Lung microvascular endothelial cell (primary cell): Measurements from ENCODE around the gene ZNF362. TPM values are rescaled to one million over a fixed set of nuclear protein-coding genes. Genes with fewer than 3 reads are reported as not detected.

ENCODE experiments used
- DNase-seq, 2 donors: peaks; one replicate each; pipeline versions ENCODE4 v3.0.0 to v3.0.0-alpha.2; 2010; ENCODE audit warnings: low read depth in 2 of 2
- total RNA-seq: library from RNA; depleted of rRNA; stranded (reverse); fragments of >200 nt; gene quantifications from 2 replicates; pipeline ENCODE4 v1.2.1, GENCODE V29; 2014

The ZNF362 gene
- total RNA-seq, 1 donor from 2014 or later, result 6.3 TPM

DNA sequence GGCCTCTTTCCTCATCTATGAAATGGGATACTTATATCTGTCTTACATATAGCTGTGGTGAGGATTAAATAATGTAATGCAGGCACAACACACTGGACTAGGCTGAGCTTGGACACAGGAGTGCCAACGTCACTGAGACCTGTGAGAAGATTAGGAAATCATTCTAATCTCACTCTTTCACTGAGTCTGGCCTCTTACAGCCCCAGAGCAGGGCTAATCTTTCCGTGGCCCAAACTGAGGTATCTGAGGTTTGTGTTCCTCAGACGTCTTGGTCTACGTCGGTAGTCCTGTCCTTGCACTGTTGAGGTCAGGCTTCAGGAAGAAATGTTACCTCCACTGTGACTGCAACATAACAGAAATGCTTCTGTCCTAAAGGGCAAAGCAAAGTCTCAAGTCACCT lies 87.2 kb downstream of the ZNF362 start:
- no peak for DNase-seq

DNA sequence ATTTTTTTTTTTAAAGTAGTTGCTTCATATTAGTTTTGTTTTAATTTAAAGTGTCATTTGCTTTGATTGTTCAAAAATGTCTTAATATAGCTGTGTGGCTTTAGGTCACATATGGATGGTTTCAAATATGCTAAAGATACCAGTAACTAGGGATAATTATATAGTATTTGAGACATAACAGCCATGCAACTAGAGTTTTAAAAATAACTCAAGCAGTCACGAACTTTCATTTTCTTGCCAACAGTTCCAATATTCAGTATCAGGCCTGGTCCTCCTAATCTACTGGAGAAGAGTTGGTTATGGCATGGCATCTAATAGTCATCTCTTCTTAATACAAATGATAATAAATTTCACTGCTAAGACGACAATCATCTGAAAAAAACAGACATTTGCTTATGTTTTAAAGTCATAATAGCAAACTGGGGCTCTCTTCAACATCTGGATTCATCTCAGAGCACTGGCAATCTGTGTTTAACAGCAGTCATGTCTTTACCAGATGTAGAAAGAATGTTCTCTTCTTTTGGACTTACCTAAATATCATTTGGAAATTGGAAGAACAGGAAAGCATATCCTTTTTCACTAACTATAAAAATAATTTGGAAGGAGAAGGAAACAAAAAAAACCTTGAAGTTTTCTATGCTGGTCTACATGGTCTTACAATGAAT lies 88.7 kb downstream of the ZNF362 start:
- DNase-seq, result no peak

DNA sequence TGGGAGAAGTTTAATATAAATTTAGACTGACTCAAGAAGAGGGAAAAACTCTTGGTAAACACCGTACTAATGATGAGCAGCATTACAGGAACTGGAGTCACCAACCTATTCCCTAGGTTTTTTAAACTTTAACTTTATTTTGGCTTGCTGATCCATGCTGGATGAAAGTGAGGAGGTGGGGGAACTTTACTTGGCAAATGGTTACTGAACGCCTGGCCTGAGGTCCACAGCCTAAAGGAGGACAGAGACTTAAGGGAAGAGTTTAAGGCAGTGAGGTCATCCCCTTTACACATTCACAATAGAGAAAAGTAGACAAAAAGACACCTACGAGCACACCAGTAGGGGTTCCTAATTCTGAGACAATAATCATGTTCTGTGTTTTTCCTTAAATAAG lies 90.2 kb downstream of the ZNF362 start:
- DNase-seq, result no peak

DNA sequence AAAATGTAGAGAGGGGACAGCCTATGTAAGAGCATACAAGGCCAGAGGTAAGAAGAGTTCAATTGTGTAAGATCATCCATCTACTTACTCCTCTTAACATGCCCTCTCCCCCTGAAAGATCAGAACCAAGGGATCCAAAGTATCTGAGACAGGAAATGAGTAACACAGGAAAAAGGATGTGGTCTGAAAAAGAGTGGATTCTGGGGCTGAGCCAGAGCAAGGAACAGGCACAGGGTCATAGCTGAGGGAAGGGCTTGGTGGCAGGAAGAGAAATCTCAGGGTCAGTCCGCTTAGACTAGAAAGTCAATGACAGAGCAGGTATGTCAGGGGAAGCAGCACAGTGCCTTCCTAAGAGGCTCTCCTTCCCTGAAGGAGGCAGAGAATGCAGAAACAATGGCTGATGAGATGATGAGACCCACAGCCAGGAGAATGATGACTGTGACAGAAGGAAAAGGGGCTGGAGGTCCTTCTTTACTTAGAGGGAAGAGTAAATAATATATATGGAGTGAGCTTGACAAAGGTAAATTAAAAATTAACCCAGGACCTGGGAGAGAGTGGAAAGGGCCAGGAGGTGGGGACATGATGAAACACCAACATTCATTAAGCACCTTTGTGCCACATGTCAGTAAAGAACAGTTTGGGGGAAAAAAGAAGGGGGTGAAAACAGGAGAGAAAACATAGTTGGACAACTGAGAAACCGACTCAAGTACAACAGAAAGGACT lies 90.8 kb downstream of the ZNF362 start:
- peak; percentile 75 to 95 for DNase-seq

DNA sequence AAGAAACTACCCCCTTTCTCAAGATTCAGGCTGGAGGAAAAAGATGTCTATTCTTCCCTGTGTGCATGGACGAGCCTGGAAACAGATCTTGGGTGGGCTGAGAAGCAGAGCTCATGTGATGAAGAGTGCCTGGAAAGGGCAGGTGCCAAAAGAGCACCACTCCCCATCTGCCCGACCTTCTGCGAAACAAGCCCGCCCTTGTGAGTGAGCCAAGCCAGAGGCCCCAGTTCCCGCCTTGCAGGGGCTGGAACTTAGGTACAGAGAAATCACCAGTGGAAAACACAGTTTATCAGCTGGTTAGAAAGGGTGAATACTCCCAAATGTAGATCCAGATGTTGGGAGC lies 91.3 kb downstream of the ZNF362 start:
- DNase-seq, result peak in 1 of 2 donors; percentile 44

DNA sequence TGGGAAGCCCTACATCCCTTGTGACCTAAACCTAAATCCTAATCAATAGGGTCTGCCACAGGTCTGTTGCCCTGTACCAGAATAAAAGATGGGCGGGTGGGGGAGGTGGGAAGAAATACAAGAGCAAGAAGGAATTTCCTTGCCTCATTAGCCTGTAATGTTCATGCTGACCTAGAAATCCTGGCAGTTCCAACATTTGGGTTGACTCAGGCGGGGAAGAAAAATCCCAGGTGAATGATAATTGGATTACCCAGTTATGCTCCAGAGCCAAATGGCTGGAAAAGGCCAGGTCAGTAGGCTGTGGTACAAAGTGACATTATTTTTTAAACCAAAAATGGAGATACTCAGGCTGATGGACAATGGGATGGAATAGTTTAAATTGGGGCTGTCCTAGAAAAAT lies 91.9 kb downstream of the ZNF362 start:
- peak in 1 of 2 donors; percentile 29 for DNase-seq

DNA sequence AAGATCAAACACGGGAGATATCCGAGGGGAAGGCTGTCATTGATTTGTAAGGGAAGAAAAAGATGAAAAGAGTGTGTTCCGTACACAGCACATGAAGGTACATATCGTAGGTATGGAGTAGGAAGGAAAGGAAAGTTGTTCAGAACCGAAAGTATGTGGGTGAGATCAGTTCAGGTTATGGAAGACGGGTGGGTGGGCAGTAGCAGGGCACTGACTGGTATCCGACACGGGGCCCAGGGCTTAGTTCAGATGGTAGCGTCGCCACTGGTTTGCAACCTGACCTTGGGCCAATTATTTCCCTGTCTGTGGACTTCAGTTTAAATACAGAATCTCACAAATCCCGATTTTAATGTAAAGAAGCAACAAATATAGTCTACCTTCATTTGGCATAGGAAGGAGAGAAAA lies 92.4 kb downstream of the ZNF362 start:
- peak; percentile 48 for DNase-seq

DNA sequence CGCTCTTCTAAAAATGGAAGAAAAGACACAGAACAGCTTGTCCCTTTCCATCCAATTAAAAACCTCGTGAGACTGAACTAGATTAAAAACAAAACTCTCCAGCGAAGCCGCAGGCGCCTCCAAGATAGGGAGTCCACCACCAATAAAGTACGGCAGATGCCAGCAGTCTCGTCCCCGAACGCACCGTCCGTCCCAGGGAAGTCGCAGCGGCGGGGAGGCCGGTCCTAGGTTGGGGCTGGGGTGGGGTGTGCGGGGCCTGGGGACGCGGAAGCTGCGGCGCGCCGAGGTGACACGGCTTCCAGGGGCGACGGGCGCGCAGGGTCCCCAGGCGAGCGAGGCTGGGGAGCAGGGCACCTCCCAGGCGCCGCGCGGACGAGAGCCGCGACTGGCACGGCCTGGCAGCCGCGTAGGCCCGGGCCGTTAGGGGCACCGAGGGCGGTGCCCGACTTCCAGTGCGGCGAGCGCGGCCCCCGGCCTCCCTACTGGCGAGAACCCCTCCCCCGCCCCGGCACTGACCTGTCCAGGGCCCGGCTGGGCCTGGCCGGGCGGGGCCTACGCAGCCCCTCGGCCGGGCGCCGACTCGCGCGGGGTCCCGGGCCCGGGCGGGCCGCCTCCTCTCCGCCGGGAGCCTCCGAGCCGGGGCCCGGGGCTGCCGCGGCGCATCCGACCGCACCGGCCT lies 92.9 kb downstream of the ZNF362 start:
- peak; percentile 49 to 63 for DNase-seq

DNA sequence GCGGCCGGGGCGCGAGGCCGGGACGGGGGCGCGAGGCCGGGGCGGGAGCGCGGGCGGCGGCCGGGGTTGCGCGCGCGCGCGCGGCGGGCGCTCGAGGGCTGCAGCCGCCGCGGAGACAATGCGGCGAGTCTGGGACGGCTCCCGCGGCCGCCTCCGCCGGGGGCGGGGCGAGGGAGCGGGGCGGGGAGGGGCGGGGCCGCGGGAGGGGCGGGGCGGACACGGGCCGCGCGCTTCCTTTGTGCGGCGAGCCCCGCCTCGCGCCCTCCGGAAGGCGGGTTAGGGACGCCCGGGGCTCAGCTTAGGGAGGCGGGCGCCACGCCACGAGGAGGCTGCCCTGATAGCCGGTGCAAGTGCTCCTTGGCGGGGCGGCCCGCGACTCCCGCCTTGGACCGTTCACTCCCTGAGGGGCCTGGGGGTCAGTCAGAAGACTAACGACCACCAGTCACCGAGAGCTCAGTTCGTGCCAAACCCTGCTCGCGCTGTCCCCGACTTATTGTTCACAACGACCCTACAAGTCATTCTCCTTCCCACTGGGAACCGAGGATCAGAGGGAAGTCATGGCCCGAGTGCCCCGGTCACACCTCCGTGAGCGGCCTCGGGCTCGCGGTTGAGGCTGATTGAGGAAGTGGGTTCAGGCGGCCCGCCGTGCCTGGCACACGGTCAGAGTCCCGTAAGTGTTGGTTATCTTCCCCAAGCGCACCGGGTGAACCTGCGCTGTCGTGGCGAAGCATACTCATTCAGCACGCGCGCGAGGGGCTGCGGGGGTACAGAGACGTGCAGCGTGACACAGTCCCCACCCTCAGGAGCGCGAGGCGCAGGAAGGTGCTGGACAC lies 93.7 kb downstream of the ZNF362 start:
- DNase-seq, result peak; percentile 83 to 85

Other genes with a start within 250 kb of the ZNF362 start
- 46.2 and 54.6 TPM in 2 replicates for gene AK2, start 219.6 kb upstream of the ZNF362 start, total RNA-seq
- gene AZIN2, start 175.3 kb upstream of the ZNF362 start, total RNA-seq, result 0.60 and 0.65 TPM in 2 replicates
- gene TRIM62, start 74.4 kb upstream of the ZNF362 start, total RNA-seq, result 1.2 and 2.4 TPM in 2 replicates
- gene A3GALT2, start 64.6 kb downstream of the ZNF362 start, total RNA-seq, result not detected in 2 replicates
- 65.4 and 69.0 TPM in 2 replicates for gene PHC2, start 174.6 kb downstream of the ZNF362 start, total RNA-seq
- gene ZSCAN20, start 216.2 kb downstream of the ZNF362 start, total RNA-seq, result 5.0 and 6.0 TPM in 2 replicates